GM10248 (cell line): Measurements from ENCODE around the gene RALGPS1.
A peak's percentile ranks its signal among the peaks of the same experiment; 100 is the strongest.

Source experiments
- CTCF ChIA-PET: fragments of 300-600 bp; sonication (Branson Sonifier 250); formaldehyde crosslinking; extraction: SDS; loops from one replicate; lab custom pipeline; 2021; ENCODE audit warnings: antibody characterized with exemption; lab: Yijun Ruan, JAX
- POLR2A ChIA-PET: fragments of 350-650 bp; sonication (Branson Sonifier 250); formaldehyde crosslinking; extraction: SDS; loops from one replicate; lab custom pipeline; 2020; ENCODE audit warnings: antibody characterized with exemption; lab: Yijun Ruan, JAX
- DNase-seq: peaks from one replicate; pipeline ENCODE4 v3.0.0; 2012; ENCODE audit errors: extremely low spot score
- TF ChIP-seq, protein P1 (sequence below): IDR thresholded peaks from 2 replicates; pipeline ENCODE4 v1.5.1; 2012; ENCODE audit warnings: mild to moderate bottlenecking, low read depth; ENCODE audit errors: extremely low read depth, missing control alignments, control extremely low read depth

The RALGPS1 gene

DNA sequence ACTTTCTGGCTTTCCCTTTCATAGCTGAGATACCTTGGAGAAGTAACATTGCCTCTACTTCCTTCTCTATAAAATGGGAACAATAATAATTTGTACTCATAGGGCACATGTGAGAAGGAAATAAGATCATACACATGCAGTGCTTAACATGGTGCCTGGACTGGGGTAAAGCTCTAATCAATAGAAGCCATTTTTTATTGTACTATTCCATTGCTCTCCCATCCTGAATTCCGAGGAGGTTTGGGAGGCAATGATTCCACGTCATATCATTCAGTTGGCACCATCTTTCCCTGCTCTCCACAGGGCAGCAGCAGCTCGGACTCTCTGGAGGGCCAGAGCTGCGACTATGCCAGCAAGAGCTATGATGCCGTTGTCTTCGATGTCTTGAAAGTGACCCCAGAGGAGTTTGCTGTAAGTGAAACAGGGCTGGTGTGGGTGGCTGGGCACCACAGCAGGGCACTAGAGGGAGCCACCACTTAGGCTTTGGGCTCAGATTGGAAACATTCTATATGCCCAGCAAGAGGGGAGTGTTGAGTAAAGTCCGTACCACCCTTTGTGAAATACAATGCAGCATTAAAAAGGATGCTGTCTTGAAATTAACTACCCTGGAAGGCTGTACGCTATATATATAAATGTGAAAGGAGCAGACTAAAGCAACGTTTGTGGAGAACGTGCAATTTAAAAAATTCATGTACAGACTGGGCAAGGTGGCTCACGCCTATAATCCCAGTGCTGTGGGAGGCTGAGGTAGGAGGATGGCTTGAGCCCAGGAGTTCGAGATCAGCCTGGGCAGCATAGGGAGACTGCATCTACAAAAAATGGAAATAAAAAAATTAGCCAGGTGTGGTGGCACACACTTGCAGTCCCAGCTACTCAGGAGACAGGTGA lies 51.2 kb downstream of the RALGPS1 start:
- CTCF ChIA-PET: interaction anchor here (0.7 to 4.8 kb wide), 13 partner anchors 10 to 254 kb away, joined by 3 to 44 read pairs (median 4); no protein-coding TSS in a partner anchor
- DNase-seq: peak; percentile 67
- TF ChIP-seq, protein P1, sequence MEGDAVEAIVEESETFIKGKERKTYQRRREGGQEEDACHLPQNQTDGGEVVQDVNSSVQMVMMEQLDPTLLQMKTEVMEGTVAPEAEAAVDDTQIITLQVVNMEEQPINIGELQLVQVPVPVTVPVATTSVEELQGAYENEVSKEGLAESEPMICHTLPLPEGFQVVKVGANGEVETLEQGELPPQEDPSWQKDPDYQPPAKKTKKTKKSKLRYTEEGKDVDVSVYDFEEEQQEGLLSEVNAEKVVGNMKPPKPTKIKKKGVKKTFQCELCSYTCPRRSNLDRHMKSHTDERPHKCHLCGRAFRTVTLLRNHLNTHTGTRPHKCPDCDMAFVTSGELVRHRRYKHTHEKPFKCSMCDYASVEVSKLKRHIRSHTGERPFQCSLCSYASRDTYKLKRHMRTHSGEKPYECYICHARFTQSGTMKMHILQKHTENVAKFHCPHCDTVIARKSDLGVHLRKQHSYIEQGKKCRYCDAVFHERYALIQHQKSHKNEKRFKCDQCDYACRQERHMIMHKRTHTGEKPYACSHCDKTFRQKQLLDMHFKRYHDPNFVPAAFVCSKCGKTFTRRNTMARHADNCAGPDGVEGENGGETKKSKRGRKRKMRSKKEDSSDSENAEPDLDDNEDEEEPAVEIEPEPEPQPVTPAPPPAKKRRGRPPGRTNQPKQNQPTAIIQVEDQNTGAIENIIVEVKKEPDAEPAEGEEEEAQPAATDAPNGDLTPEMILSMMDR: peak; percentile 68
- POLR2A ChIA-PET: no interaction called here

DNA sequence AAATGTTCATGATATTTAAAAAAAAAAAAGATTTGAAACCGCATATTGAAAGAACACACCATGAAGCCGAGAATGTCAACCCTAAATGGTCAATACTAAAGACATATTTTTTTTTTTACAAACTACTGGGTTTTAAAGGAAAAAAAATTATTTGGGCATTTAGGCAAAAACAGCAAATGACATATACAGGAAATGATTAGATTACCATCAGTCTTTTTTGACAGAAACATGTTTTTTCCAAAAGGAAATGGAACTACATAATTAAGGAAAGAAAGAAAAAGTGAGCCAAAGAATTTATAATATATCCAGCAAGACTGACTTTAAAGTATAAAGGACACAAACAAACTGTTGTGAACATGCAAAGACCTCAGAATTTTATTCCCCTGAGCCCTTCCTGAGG lies 56.7 kb downstream of the RALGPS1 start:
- POLR2A ChIA-PET: no interaction called here
- TF ChIP-seq, protein P1: no peak
- CTCF ChIA-PET: interaction anchor here (1.2 kb wide), 1 partner anchor 228 kb away, joined by 3 read pairs; no protein-coding TSS in a partner anchor
- no peak for DNase-seq

DNA sequence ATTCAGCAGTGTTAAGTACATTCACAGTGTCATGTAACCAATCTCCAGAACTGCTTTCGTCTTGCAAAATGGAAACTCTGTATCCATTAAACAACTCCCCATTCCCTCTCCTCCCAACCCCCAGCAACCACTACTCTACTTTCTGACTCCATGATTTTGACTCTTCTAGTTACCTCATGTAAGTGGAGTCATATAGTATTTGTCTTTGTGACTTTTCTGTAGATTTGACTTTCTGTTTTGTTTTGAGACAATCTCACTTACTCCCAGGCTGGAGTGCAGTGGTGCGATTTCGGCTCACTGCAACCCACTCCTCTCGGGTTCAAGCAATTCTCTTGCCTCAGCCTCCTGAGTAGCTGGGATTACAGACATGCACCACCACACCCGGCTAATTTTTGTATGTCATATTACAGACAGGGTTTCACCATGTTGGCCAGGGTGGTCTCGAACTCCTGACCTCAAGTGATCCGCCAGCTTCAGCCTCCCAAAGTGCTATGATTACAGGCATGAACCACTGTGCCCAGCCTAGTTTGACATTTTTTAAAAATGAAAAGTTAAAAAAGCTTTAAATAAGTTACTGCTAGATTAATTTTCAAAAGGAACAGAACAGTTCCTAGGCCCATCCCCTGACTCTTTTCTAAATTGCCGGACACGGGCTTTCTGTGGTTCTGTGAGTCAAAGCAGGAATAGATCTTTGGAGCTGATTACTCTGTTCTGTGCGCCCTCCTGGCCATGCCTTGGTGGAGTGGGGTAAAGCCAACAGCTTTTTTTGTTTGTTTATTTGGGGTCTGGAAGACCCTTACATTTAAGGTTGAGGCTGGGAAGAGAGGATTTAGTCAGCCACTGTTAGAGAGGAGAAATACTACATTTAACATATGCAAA lies 59.3 kb downstream of the RALGPS1 start:
- POLR2A ChIA-PET: no interaction called here
- CTCF ChIA-PET: interaction anchor here (1.3 to 3.9 kb wide), 3 partner anchors 9 to 225 kb away, joined by 3 to 13 read pairs (median 4); no protein-coding TSS in a partner anchor
- TF ChIP-seq, protein P1: no peak
- no peak for DNase-seq

DNA sequence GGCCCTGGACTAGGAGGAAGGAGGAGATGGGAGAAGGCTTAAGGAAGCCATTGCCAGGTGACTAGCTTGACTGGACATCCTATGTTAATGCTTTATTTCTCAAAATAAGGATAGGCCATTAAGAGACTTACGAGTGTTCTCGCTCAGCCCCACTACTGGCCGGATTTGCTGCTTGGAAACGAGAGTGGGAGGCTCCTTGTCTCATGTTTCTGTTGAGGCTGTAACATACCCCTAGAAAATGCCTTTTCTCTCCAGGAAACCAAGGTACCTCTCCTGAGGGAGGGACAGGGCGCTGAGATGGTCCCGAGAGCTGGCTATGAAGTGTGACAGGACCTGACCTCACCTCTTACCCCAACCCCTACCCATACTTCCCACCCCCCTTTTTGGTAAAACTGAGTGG lies 60.0 kb downstream of the RALGPS1 start:
- ChIA-PET POLR2A (no interaction called here), CTCF (interaction anchor here (1.3 to 3.9 kb wide), 3 partner anchors 9 to 224 kb away, joined by 3 to 13 read pairs (median 4); no protein-coding TSS in a partner anchor)
- TF ChIP-seq, protein P1: no peak
- DNase-seq: no peak

DNA sequence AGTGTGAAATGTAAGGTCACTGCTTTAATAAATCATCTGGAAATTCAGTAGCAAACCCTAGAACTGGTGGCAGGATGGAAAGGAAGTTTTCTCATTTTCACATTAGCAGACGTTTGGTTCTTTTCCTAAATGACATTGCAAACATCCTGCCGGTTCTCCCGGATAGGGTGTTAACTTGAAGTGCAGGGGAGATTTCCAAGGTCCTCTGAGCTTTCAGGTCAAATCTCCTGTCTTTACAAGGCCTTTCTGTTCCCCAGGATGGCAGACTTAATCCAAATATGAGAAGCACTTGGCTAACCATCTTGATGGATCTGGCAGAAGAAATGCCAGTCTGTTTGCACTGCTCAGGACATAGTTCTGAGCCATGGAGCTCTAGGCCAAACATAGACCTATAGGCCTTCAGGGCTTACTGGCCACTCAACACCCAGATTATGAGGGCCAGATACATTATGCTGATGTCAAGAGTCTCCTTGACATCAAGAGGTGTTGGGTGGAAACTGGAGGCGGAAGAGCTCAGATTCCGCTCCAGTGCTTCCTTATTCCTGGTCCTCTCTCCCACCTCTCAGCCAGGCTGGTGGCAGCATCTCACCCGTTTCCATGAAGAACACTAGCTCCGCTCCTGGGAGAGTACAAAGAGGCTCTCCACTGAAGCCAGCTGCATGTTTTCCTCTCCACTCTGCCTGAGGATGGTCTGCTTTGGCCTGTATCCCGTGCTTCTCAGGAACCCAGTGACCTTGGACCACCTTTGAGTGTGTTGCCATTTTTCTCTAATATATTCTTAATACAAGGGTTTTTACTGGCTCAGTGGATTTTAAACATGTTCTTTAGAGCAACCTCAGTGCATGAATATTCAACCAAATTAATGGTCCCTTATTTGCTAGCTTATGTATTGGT lies 61.0 kb downstream of the RALGPS1 start:
- POLR2A ChIA-PET: no interaction called here
- no peak for DNase-seq
- CTCF ChIA-PET: interaction anchor here (1.0 to 3.9 kb wide), 4 partner anchors 10 to 223 kb away, joined by 3 to 13 read pairs (median 4); no protein-coding TSS in a partner anchor
- TF ChIP-seq, protein P1: no peak
